Measurements from ENCODE around the gene LPP.

Gene LPP

DNA sequence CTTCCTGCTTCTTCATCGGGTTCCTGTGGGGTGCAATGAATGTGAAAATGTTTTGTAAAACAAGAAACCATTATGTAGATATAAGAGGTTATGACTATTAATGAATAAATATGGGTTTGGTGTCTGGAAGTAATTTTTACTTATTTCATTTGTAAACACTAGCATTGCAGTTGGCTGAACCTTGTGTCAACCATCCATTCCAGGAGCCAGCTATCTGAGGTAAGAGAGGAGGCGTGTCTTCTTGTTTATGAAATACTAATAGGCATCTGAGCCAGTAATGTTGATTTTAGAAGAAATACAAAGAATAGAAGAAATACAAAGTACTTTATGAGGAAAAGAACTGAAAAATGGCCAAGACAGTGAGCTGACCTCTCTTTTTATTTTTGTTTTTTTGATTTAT lies 187.5 kb downstream of the LPP start:
- no peak for DNase-seq (ENCODE audit: low read depth in 1 of 2, low spot score in 1 of 2)
- Histone ChIP-seq H3K27ac (replicated peaks) (no peak overlapping the region), H3K27me3 (ENCODE audit: insufficient read depth, poor library complexity, severe bottlenecking) (no peaks in the 10 kb centered on the region), H3K4me3 (replicated peaks; ENCODE audit: insufficient read depth, low read length) (no peak overlapping the region)
- TF ChIP-seq, protein P1, sequence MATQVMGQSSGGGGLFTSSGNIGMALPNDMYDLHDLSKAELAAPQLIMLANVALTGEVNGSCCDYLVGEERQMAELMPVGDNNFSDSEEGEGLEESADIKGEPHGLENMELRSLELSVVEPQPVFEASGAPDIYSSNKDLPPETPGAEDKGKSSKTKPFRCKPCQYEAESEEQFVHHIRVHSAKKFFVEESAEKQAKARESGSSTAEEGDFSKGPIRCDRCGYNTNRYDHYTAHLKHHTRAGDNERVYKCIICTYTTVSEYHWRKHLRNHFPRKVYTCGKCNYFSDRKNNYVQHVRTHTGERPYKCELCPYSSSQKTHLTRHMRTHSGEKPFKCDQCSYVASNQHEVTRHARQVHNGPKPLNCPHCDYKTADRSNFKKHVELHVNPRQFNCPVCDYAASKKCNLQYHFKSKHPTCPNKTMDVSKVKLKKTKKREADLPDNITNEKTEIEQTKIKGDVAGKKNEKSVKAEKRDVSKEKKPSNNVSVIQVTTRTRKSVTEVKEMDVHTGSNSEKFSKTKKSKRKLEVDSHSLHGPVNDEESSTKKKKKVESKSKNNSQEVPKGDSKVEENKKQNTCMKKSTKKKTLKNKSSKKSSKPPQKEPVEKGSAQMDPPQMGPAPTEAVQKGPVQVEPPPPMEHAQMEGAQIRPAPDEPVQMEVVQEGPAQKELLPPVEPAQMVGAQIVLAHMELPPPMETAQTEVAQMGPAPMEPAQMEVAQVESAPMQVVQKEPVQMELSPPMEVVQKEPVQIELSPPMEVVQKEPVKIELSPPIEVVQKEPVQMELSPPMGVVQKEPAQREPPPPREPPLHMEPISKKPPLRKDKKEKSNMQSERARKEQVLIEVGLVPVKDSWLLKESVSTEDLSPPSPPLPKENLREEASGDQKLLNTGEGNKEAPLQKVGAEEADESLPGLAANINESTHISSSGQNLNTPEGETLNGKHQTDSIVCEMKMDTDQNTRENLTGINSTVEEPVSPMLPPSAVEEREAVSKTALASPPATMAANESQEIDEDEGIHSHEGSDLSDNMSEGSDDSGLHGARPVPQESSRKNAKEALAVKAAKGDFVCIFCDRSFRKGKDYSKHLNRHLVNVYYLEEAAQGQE (IDR thresholded peaks at IDR 0.05; ENCODE audit: insufficient replicate concordance, low read depth): no peak
- TF ChIP-seq GABPA (IDR thresholded peaks at IDR 0.05; ENCODE audit: low read depth): no peak

GRCh38 chr3:188342991-188343732 lies 189.2 kb downstream of the LPP start:
- Histone ChIP-seq H3K27me3 (ENCODE audit: insufficient read depth, poor library complexity, severe bottlenecking) (no peaks in the 10 kb centered on the region), H3K4me3 (replicated peaks; ENCODE audit: insufficient read depth, low read length) (no peak overlapping the region), H3K27ac (replicated peaks) (no peak overlapping the region)
- DNase-seq (ENCODE audit: low read depth in 1 of 2, low spot score in 1 of 2): no peak
- no peak for TF ChIP-seq POLR2AphosphoS5 (IDR thresholded peaks at IDR 0.05; ENCODE audit: low read depth)
- TF ChIP-seq SPI1 (IDR thresholded peaks at IDR 0.05; ENCODE audit: borderline replicate concordance, low read depth): no peak
- no peak for TF ChIP-seq GABPA (IDR thresholded peaks at IDR 0.05; ENCODE audit: low read depth)
- TF ChIP-seq, protein P1 (IDR thresholded peaks at IDR 0.05; ENCODE audit: insufficient replicate concordance, low read depth): no peak
- no peak for TF ChIP-seq CTCF (IDR thresholded peaks at IDR 0.05; ENCODE audit: insufficient read depth, low read length)

GRCh38 chr3:188343894-188344293 lies 189.9 kb downstream of the LPP start:
- Histone ChIP-seq H3K27me3 (ENCODE audit: insufficient read depth, poor library complexity, severe bottlenecking) (no peaks in the 10 kb centered on the region), H3K27ac (replicated peaks) (no peak overlapping the region), H3K4me3 (replicated peaks; ENCODE audit: insufficient read depth, low read length) (no peak overlapping the region)
- no peak for DNase-seq (ENCODE audit: low read depth in 1 of 2, low spot score in 1 of 2)
- TF ChIP-seq, protein P1 (IDR thresholded peaks at IDR 0.05; ENCODE audit: insufficient replicate concordance, low read depth): no peak
- no peak for TF ChIP-seq CTCF (IDR thresholded peaks at IDR 0.05; ENCODE audit: insufficient read depth, low read length)
- TF ChIP-seq GABPA (IDR thresholded peaks at IDR 0.05; ENCODE audit: low read depth): no peak
- no peak for TF ChIP-seq POLR2AphosphoS5 (IDR thresholded peaks at IDR 0.05; ENCODE audit: low read depth)
- TF ChIP-seq SPI1 (IDR thresholded peaks at IDR 0.05; ENCODE audit: borderline replicate concordance, low read depth): no peak
